ENCODE results near the gene ARCN1. TPM values are rescaled to one million over a fixed set of nuclear protein-coding genes. Genes with fewer than 3 reads are reported as not detected.

Gene ARCN1
- total and polyA plus RNA-seq, 10 donors: 33.8 to 106 (median 93.3) TPM

- TF ChIP-seq POLR2A (IDR thresholded peaks at IDR 0.05) (no peak), POLR2AphosphoS5 (IDR thresholded peaks at IDR 0.05) (no peak)
- TF ChIP-seq, protein P1, sequence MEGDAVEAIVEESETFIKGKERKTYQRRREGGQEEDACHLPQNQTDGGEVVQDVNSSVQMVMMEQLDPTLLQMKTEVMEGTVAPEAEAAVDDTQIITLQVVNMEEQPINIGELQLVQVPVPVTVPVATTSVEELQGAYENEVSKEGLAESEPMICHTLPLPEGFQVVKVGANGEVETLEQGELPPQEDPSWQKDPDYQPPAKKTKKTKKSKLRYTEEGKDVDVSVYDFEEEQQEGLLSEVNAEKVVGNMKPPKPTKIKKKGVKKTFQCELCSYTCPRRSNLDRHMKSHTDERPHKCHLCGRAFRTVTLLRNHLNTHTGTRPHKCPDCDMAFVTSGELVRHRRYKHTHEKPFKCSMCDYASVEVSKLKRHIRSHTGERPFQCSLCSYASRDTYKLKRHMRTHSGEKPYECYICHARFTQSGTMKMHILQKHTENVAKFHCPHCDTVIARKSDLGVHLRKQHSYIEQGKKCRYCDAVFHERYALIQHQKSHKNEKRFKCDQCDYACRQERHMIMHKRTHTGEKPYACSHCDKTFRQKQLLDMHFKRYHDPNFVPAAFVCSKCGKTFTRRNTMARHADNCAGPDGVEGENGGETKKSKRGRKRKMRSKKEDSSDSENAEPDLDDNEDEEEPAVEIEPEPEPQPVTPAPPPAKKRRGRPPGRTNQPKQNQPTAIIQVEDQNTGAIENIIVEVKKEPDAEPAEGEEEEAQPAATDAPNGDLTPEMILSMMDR (IDR thresholded peaks at IDR 0.05 in 8 of 11, conservative IDR thresholded peaks at IDR 0.05 in 3 of 11): no peak
- H3K36me3 ChIP-seq: peaks cover 0 to 21% (median 3%) of the 10 kb centered on the region in 6 donors
- H3K4me3 ChIP-seq: no peak overlapping the region
- H3K4me1 ChIP-seq: peaks cover under 1 to 22% (median 15%) of the 10 kb centered on the region in 6 donors
- intact Hi-C loops (cut with DNase I; ENCODE audit: low total_unique reads): no loop called here
- WGBS, 5 donors: 67 to 85% (median 71%) methylated on average over 8 to 9 of the region's 9 CpGs
- no peak for DNase-seq
- peaks cover 0 to 9% (median 0%) of the 10 kb centered on the region in 7 donors for H3K27me3 ChIP-seq (replicated peaks in 1 of 7)
- H3K9me3 ChIP-seq: no peaks in the 10 kb centered on the region
- H3K27ac ChIP-seq: no peak overlapping the region
These were observed 36.9 kb upstream of the ARCN1 start for GRCh38 chr11:118535261-118535660.

GRCh38 chr11:118536726-118537125, 35.5 kb upstream of the ARCN1 start:
- WGBS, 5 donors: 92 to 97% (median 95%) methylated on average over 5 of the region's 5 CpGs

GRCh38 chr11:118537409-118537980, 34.7 kb upstream of the ARCN1 start:
- TF ChIP-seq, protein P1 (IDR thresholded peaks at IDR 0.05 in 8 of 11, conservative IDR thresholded peaks at IDR 0.05 in 3 of 11): no peak
- TF ChIP-seq POLR2A (IDR thresholded peaks at IDR 0.05) (no peak), POLR2AphosphoS5 (IDR thresholded peaks at IDR 0.05) (no peak)
- Histone ChIP-seq H3K27ac (no peak overlapping the region), H3K4me1 (no peaks in the 10 kb centered on the region), H3K27me3 (replicated peaks in 1 of 7) (no peaks in the 10 kb centered on the region), H3K4me3 (no peak overlapping the region), H3K9me3 (no peaks in the 10 kb centered on the region), H3K36me3 (peaks cover 0 to 31% (median 7%) of the 10 kb centered on the region in 6 donors)
- intact Hi-C loops (cut with DNase I; ENCODE audit: low total_unique reads): no loop called here
- no peak for DNase-seq
- WGBS, 5 donors: 67 to 91% (median 88%) methylated on average over 6 of the region's 6 CpGs

More at GRCh38 chr11:118536726-118537125, 35.5 kb upstream of the ARCN1 start:
- H3K4me1 ChIP-seq: peaks cover 0 to 7% (median 5%) of the 10 kb centered on the region in 6 donors
- TF ChIP-seq, protein P1 (IDR thresholded peaks at IDR 0.05 in 8 of 11, conservative IDR thresholded peaks at IDR 0.05 in 3 of 11): no peak
- no peak for TF ChIP-seq POLR2A (IDR thresholded peaks at IDR 0.05)
- no peak for TF ChIP-seq POLR2AphosphoS5 (IDR thresholded peaks at IDR 0.05)
- peaks cover 0 to 24% (median 4%) of the 10 kb centered on the region in 6 donors for H3K36me3 ChIP-seq
- no peaks in the 10 kb centered on the region for H3K27me3 ChIP-seq (replicated peaks in 1 of 7)
- no peak overlapping the region for H3K4me3 ChIP-seq
- intact Hi-C loops (cut with DNase I; ENCODE audit: low total_unique reads): no loop called here
- H3K9me3 ChIP-seq: no peaks in the 10 kb centered on the region
- no peak overlapping the region for H3K27ac ChIP-seq
- no peak for DNase-seq

GRCh38 chr11:118544010-118544646, 28.1 kb upstream of the ARCN1 start:
- Histone ChIP-seq H3K27ac (no peak overlapping the region), H3K27me3 (replicated peaks in 1 of 7) (no peaks in the 10 kb centered on the region), H3K36me3 (peaks cover 0 to 65% (median 28%) of the 10 kb centered on the region in 6 donors), H3K4me3 (no peak overlapping the region), H3K9me3 (no peaks in the 10 kb centered on the region), H3K4me1 (no peaks in the 10 kb centered on the region)
- DNase-seq: no peak
- TF ChIP-seq POLR2A (IDR thresholded peaks at IDR 0.05) (no peak), POLR2AphosphoS5 (IDR thresholded peaks at IDR 0.05) (no peak)
- TF ChIP-seq, protein P1 (IDR thresholded peaks at IDR 0.05 in 8 of 11, conservative IDR thresholded peaks at IDR 0.05 in 3 of 11): no peak
- 91 to 97% (median 94%) methylated on average over 8 of the region's 8 CpGs for WGBS, 5 donors
- intact Hi-C loops (cut with DNase I; ENCODE audit: low total_unique reads): no loop called here

All from spleen (tissue), 11 donors.